CD4-positive, alpha-beta T cell treated with Interleukin-2 at 100 ng/mL for 4 hours (primary cell): ENCODE results near the gene TSHZ1.

Experiments
- DNase-seq: peaks from one replicate; pipeline ENCODE4 v3.0.0-alpha.2; 2020; ENCODE audit warnings: low spot score

TSHZ1 gene

GRCh38 chr18:75269124-75269680 lies 58.6 kb downstream of the TSHZ1 start:
- no peak for DNase-seq

GRCh38 chr18:75269696-75270095 lies 59.1 kb downstream of the TSHZ1 start:
- DNase-seq = no peak

- DNase-seq = no peak
Observed at GRCh38 chr18:75271952-75272351, 61.4 kb downstream of the TSHZ1 start.

- DNase-seq = no peak
Observed at GRCh38 chr18:75273817-75274216, 63.2 kb downstream of the TSHZ1 start.

GRCh38 chr18:75275226-75275625 lies 64.6 kb downstream of the TSHZ1 start:
- DNase-seq = no peak

DNA sequence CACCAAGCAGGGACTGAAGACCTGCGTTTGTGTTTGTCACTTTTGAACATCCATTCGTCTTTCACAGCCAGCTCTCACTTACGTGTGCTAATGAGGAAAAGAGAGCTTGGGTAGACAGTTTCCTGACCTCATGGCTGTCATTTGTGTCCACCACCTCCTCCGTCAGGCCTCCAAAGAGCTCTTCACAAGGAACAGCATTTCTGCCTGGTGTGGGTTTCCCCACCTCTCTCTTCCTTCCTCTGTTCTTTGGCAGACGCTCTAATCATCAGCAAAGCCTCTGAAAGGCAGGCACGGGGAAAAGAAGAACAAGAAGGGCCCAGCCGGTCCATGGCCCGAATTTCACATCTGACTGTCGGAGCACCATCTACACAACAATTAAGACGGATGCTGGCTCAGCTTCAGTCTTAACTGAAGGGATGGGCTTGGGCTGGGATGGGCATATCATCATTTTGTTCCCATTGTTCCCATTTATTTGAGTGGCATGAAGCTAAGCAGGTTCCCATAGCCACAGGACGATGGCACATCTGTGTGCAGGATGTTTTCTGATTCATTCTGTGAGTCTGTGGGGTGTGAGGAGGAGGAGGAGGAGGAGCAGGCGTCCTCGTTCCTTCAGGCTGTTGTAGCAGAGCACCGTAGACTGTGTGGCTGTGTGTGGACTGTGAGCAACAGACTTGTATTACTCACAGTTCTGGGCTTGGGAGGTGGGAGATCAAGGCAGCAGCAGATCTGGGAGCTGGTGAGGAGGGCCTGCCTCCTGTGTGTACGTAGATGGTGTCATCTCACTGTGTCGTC lies 66.4 kb downstream of the TSHZ1 start:
- no peak for DNase-seq

DNA sequence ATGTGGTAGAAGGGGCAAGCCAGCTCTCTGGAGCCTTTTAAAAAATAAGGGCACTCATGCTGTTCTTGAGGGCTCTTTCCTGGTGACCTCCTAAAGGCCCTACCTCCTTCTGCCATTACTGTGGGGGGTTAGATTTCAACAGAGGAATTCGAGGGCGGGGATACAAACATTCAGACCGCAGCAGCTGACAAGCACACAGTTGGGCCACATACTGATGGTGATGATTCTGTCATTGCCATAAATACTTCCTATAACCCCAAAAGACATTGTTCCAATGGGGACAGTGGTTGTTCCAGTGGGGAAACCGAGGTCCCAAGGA lies 67.0 kb downstream of the TSHZ1 start:
- DNase-seq = no peak

DNA sequence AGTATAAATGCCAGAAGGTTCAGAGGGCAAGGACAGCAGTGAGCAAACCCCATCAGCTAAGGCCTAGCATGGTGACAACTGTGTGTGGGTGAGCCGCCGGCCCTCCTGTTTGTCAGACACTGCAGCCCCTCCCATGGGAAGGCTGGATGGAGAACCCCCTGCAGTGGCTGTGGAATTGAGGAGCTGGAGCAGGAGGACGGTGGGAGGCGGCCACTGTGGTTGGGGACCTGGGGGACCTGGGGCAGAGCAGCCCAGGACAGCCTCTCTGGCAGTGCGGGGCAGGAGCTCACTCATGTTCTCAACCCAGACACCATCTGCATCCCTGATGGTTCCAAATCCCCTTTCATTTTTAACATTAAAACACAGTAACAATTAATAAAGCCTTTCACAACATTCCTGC lies 68.8 kb downstream of the TSHZ1 start:
- DNase-seq = no peak

DNA sequence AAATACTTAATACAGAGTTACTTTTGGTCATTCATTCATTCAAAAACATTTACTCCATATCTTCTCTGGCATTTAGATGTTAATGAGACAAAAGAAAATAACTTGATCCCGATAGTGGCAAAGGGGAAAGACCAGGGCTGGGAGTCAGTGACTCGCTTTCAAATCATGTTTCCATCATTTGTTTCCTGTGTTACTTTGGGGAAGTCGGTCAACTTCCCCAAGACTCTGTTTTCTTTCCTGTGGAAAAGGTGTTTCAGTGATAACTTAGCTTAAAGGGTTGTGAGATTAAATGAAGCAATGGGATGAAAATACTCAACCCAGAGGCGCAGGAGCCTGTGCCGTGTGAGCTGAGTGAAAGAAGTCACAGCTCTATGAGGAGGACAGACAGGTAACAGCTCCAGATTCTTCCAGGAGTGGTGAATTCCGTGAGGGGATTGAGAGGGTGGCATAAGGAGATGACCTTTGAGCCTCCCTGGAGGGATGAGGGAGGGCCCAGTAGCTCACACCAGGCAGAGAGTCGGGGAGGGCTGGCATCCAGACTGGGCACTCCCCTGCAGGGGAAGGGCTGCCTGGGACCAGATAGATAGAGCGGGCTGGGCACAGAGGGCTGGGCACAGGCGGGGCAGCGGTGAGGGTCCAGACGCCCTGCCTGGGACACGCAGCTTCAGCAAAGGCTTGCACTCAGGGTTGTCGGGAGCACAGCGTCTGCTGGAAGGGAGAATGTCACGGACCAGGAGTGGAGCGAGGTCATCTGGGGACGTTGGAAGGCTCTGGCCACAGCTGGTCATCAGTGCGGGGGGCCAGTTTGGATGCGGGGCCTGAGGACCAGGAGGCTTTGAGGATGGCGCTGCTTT lies 70.1 kb downstream of the TSHZ1 start:
- DNase-seq = no peak

DNA sequence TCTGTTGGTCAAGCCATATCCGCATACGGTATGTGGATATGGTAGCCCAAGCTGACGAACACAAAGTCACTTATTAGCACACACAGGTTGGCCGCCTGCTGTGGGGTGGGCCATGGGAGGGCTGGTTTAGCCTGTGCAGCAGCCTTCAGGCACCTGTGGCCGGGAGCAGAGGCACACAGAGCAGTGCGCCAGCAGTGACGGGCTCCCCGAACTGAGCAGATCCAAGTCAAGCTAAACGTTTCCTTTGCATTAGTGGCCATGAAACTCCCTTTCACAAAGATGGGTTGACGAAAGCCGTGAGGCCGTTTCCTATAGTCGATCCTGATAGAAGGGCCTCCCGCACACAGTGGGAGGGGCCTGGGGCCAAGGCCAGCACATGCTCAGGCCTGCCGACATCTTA lies 72.1 kb downstream of the TSHZ1 start:
- DNase-seq = no peak

GRCh38 chr18:75283731-75284130 lies 73.1 kb downstream of the TSHZ1 start:
- DNase-seq = no peak

GRCh38 chr18:75284566-75284965 lies 74.0 kb downstream of the TSHZ1 start:
- DNase-seq = no peak

DNA sequence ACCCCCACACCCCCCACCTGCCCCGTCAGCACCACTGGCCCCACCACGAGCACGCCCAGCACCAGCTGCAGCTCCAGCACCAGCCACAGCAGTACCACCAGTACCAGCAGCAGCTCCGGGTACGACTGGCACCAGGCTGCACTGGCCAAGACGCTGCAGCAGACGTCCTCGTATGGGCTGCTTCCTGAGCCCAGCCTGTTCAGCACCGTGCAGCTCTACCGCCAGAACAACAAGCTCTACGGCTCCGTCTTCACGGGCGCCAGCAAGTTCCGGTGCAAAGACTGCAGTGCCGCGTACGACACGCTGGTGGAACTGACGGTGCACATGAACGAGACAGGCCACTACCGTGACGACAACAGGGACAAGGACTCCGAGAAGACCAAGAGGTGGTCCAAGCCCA lies 75.3 kb downstream of the TSHZ1 start:
- DNase-seq = no peak

DNA sequence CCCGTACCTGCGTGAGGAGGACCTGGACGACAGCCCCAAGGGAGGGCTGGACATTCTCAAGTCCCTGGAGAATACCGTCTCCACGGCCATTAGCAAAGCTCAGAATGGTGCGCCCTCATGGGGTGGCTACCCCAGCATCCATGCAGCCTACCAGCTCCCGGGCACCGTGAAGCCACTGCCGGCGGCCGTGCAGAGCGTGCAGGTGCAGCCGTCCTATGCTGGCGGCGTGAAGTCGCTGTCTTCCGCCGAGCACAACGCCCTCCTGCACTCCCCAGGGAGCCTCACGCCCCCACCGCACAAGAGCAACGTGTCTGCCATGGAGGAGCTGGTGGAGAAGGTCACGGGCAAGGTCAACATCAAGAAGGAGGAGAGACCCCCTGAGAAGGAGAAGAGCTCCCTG lies 76.4 kb downstream of the TSHZ1 start:
- no peak for DNase-seq

DNA sequence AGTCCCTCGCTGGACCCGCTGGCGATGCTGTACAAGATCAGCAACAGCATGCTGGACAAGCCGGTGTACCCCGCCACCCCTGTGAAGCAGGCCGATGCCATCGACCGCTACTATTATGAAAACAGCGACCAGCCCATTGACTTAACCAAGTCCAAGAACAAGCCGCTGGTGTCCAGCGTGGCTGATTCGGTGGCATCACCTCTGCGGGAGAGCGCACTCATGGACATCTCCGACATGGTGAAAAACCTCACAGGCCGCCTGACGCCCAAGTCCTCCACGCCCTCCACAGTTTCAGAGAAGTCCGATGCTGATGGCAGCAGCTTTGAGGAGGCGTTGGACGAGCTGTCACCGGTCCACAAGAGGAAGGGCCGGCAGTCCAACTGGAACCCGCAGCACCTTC lies 77.1 kb downstream of the TSHZ1 start:
- DNase-seq = no peak

GRCh38 chr18:75289761-75290160 lies 79.2 kb downstream of the TSHZ1 start:
- no peak for DNase-seq

DNA sequence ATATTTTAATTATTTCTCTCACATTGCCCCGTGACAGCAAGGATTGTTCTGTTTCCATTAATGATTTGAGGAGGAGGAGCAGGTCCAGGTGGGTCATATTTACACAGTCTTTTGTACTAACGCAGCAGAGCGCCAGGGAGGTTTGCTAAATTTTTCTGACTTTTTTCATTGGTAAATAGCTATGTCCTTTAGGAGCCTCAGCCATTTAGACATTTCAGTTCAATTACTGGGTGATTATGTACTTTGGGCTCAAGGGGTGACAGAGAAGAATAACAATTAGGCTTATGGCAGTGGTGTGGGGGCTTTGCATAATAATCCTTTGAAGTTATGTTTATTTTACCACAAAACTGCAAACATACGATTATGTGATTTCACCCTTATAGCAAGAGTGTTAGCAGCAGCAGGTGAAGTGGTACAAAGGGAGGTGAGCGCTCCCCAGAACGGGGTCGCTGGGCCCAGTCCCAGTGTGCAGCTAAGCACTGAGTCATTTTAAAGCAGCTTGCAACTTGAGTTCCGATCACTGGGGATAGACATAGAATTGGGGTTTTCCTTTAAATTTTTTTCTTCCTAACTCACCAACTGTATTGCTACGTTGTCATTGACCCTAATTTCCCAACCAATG lies 80.3 kb downstream of the TSHZ1 start:
- no peak for DNase-seq

DNA sequence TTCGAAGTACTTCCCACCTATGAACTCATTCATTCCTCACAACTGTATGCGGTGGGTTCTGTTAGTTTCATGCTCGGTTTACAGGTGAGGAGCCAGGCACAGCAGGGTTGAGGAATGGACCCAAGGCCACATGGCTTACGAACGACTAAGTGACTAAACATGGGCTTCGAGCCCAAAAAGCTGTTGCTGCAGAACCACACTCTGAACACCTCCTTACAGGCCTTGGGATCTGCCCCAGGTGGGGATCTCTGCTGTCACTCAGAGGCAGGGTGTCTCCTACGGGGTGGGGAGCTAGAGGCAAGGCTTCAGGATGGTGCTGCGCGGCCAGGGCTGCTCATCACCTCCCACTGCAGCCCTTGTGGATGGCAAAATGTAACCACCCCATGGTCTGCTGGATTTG lies 80.9 kb downstream of the TSHZ1 start:
- no peak for DNase-seq

DNA sequence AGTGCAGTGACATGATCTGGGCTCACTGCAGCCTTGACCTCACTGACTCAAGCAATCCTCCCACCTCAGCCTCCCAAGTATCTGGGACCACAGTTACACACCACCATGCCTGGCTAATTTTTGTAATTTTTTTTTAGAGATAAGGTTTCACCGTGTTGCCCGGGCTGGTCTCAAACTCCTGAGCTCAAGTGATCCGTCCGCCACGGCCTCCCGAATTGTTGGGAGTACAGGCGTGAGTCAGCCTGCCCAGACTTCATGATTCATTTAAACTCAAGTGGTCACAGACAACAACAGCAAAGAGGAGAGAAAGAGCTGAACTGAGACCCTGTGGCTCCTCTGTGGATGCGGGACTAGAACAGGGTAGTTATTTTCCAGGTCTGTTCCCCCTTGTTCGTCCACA lies 83.0 kb downstream of the TSHZ1 start:
- no peak for DNase-seq

DNA sequence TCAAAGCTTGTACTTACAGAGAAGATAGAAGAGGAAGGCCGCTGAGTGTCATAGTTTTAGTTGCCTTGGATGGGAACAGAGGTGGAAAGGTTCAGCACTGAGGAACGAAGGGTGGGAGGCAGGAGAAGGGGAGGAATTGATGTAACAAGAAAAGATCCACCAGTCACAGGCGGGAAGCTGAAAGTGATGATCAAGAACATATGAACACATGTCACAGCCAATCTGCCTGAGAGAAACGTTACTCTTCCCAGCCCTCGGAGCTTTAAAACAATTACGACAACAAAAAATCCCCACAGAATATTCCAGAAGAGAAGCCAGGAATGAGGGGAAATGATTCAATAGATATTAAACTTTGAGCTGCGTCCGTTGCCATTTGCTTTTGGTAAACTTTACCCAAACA lies 87.1 kb downstream of the TSHZ1 start:
- no peak for DNase-seq

- no peak for DNase-seq
Observed at GRCh38 chr18:75304678-75305557, 94.3 kb downstream of the TSHZ1 start.

- DNase-seq = no peak
Observed at GRCh38 chr18:75305984-75306383, 95.4 kb downstream of the TSHZ1 start.
